Stomach (tissue), 4 donors: ENCODE measurements around the gene ZCCHC7.

Source experiments
- CTCF ChIP-seq, 7 experiments: fragments of 450-650 bp in 4 of 7; fragments of 200-600 bp in 3 of 7; sonication (generic) in 3 of 7; IDR thresholded peaks; one replicate each; pipeline ENCODE4 v1.5.1; 2016 to 2019; ENCODE audit warnings: antibody characterized with exemption in 7 of 7, control low read depth in 2 of 7, mild to moderate bottlenecking in 1 of 7
- EP300 ChIP-seq: sonication (generic); formaldehyde crosslinking; IDR thresholded peaks from one replicate; pipeline ENCODE4 v1.6.1; 2017; ENCODE audit warnings: antibody characterized with exemption
- POLR2A ChIP-seq, 4 donors: fragments of 450-650 bp; IDR thresholded peaks; one replicate each; pipeline ENCODE4 v1.6.1; 2016; ENCODE audit warnings: antibody characterized with exemption in 4 of 4, control low read depth in 2 of 4, mild to moderate bottlenecking in 1 of 4, moderate library complexity in 1 of 4
- POLR2AphosphoS5 ChIP-seq, 3 donors: sonication (generic); formaldehyde crosslinking; IDR thresholded peaks; one replicate each; pipeline ENCODE4 v1.6.1; 2016; ENCODE audit warnings: antibody characterized with exemption in 3 of 3

- no peak for TF ChIP-seq CTCF (IDR thresholded peaks at IDR 0.05)
- no peak for TF ChIP-seq POLR2A (IDR thresholded peaks at IDR 0.05)
- no peak for TF ChIP-seq EP300
- TF ChIP-seq POLR2AphosphoS5 (IDR thresholded peaks at IDR 0.05) = no peak
These were observed 12.7 kb upstream of the ZCCHC7 start for GRCh38 chr9:37107701-37108100.
